A673 (cell line): ENCODE results near the gene AKR1C1. TPM values are rescaled to one million over a fixed set of nuclear protein-coding genes. Genes with fewer than 3 reads are reported as not detected.
"Not testable (repeated sequence)": the region's sequence is repeated elsewhere in the genome, so short reads cannot be mapped to it uniquely, and the experiment has no call there.

Experiments used
- BruUV-seq: library from RNA; stranded (reverse); fragments of 400-500 nt; replicated peaks from 2 replicates; lab custom pipeline; 2021; lab: Mats Ljungman, UMichigan
- CTCF ChIA-PET: fragments of 300-600 bp; sonication (Branson Sonifier 250); formaldehyde crosslinking; loops from one replicate; lab custom pipeline; 2022; ENCODE audit warnings: antibody characterized with exemption; lab: Charles Lee
- POLR2A ChIA-PET: fragments of 300-600 bp; sonication (Branson Sonifier 250); formaldehyde crosslinking; loops from one replicate; lab custom pipeline; 2022; ENCODE audit warnings: antibody characterized with exemption; ENCODE audit not compliant: low non-redundant PET; lab: Charles Lee
- DNase-seq: peaks from one replicate; pipeline ENCODE4 v3.0.0-alpha.2; 2015; ENCODE audit warnings: low spot score
- H3K27ac ChIP-seq: fragments of 200-600 bp; sonication (generic); 2 replicates; pipeline ENCODE4 v1.5.1; 2016; ENCODE audit warnings: mixed run types, low read depth, mild to moderate bottlenecking, mixed read lengths, antibody characterized with exemption, low read length; ENCODE audit not compliant: poor library complexity, severe bottlenecking
- H3K27me3 ChIP-seq: fragments of 200-600 bp; sonication (generic); replicated peaks from 2 replicates; pipeline ENCODE4 v1.6.1; 2017; ENCODE audit warnings: mixed run types, low read depth, mild to moderate bottlenecking, mixed read lengths, antibody characterized with exemption, low read length; ENCODE audit not compliant: insufficient read depth, poor library complexity
- H3K36me3 ChIP-seq: fragments of 200-600 bp; sonication (generic); 2 replicates; pipeline ENCODE4 v1.6.1; 2016; ENCODE audit warnings: mixed run types, mild to moderate bottlenecking, mixed read lengths, antibody characterized with exemption, low read length; ENCODE audit not compliant: insufficient read depth, poor library complexity, severe bottlenecking
- H3K4me1 ChIP-seq: fragments of 200-600 bp; sonication (generic); 2 replicates; pipeline ENCODE4 v1.6.1; 2017; ENCODE audit warnings: mixed run types, mild to moderate bottlenecking, mixed read lengths, antibody characterized with exemption, low read length; ENCODE audit not compliant: insufficient read depth, poor library complexity, severe bottlenecking
- H3K4me3 ChIP-seq: fragments of 200-600 bp; sonication (generic); 2 replicates; pipeline ENCODE4 v1.5.1; 2016; ENCODE audit warnings: low read depth, mixed run types, mild to moderate bottlenecking, mixed read lengths, low read length; ENCODE audit not compliant: poor library complexity, severe bottlenecking
- H3K9me3 ChIP-seq: fragments of 200-600 bp; sonication (generic); 2 replicates; pipeline ENCODE4 v1.6.1; 2016; ENCODE audit warnings: mixed run types, low read depth, mild to moderate bottlenecking, mixed read lengths, antibody characterized with exemption, low read length; ENCODE audit not compliant: poor library complexity, severe bottlenecking
- CTCF ChIP-seq: fragments of 300-800, 200-600 bp; sonication (generic); conservative IDR thresholded peaks from 2 replicates; pipeline ENCODE4 v1.5.1; 2017; ENCODE audit warnings: low read depth, mild to moderate bottlenecking, antibody characterized with exemption, low read length, moderate library complexity, mixed read lengths
- EZH2 ChIP-seq: fragments of 200-600 bp; sonication (generic); IDR thresholded peaks from 2 replicates; pipeline ENCODE4 v1.6.1; 2017; ENCODE audit warnings: borderline replicate concordance, low read depth, mild to moderate bottlenecking, mixed read lengths, antibody characterized with exemption, low read length; ENCODE audit not compliant: poor library complexity, severe bottlenecking
- intact Hi-C: fragments of 100-400 bp; cut with micrococcal nuclease; formaldehyde crosslinking; loops from one replicate; pipeline ENCODE4 v1.10.0; 2022; ENCODE audit not compliant: unreplicated experiment
- total RNA-seq: library from RNA; stranded (reverse); gene quantifications from 2 replicates; pipeline ENCODE4 v1.2.3, GENCODE V29; 2021

AKR1C1 gene
- total RNA-seq, 1 experiment from 2014 or later: 9.8 TPM

- DNase-seq, H3K9me3 ChIP-seq, H3K27me3 ChIP-seq, intact Hi-C loops, H3K4me3 ChIP-seq, H3K36me3 ChIP-seq, POLR2A ChIA-PET, BruUV-seq, CTCF ChIA-PET, H3K27ac ChIP-seq: not testable (repeated sequence)
- peaks cover 27% of the 10 kb centered on the region for H3K4me1 ChIP-seq
Measured at GRCh38 chr10:5021624-5022290, 58.5 kb downstream of the AKR1C1 start.

GRCh38 chr10:5023177-5023805 lies 60.1 kb downstream of the AKR1C1 start:
- intact Hi-C loops: no loop called here
- TF ChIP-seq CTCF (no peak), EZH2 (no peak)
- no peaks in the 10 kb centered on the region for H3K27me3 ChIP-seq
- POLR2A ChIA-PET: interaction anchor here (0.6 kb wide), 1 partner anchor 104 kb away, joined by 10 read pairs; no protein-coding TSS in a partner anchor
- CTCF ChIA-PET: no interaction called here
- H3K4me1 ChIP-seq: peaks cover 18% of the 10 kb centered on the region
- BruUV-seq: no TSS peak
- H3K9me3 ChIP-seq: peaks cover 9% of the 10 kb centered on the region
- no peaks in the 10 kb centered on the region for H3K36me3 ChIP-seq
- no peak overlapping the region for H3K4me3 ChIP-seq
- no peak for DNase-seq
- H3K27ac ChIP-seq: no peak overlapping the region

- H3K27me3 ChIP-seq, H3K36me3 ChIP-seq, intact Hi-C loops, H3K4me3 ChIP-seq, BruUV-seq, H3K27ac ChIP-seq, CTCF ChIA-PET, H3K4me1 ChIP-seq, DNase-seq, POLR2A ChIA-PET: not testable (repeated sequence)
- H3K9me3 ChIP-seq: peaks cover 22% of the 10 kb centered on the region
Measured at GRCh38 chr10:5025461-5025881, 62.3 kb downstream of the AKR1C1 start.

GRCh38 chr10:5030989-5031388 lies 67.8 kb downstream of the AKR1C1 start:
- CTCF ChIA-PET: no interaction called here
- Histone ChIP-seq H3K27ac (no peak overlapping the region), H3K4me1 (peaks cover 11% of the 10 kb centered on the region), H3K27me3 (no peaks in the 10 kb centered on the region), H3K9me3 (peaks cover 48% of the 10 kb centered on the region), H3K36me3 (peaks cover 4% of the 10 kb centered on the region), H3K4me3 (no peak overlapping the region)
- POLR2A ChIA-PET: no interaction called here
- BruUV-seq: no TSS peak
- intact Hi-C loops: no loop called here
- no peak for DNase-seq
- TF ChIP-seq EZH2 (no peak), CTCF (no peak)

GRCh38 chr10:5031588-5031987 lies 68.4 kb downstream of the AKR1C1 start:
- H3K27ac ChIP-seq, intact Hi-C loops, BruUV-seq, DNase-seq, H3K4me3 ChIP-seq, H3K36me3 ChIP-seq, POLR2A ChIA-PET, H3K27me3 ChIP-seq, CTCF ChIA-PET: not testable (repeated sequence)
- peaks cover 44% of the 10 kb centered on the region for H3K9me3 ChIP-seq
- H3K4me1 ChIP-seq: peaks cover 15% of the 10 kb centered on the region

- H3K27me3 ChIP-seq, H3K27ac ChIP-seq, intact Hi-C loops, CTCF ChIA-PET, BruUV-seq, H3K4me3 ChIP-seq, DNase-seq, H3K36me3 ChIP-seq: not testable (repeated sequence)
- Histone ChIP-seq H3K9me3 (peaks cover 39% of the 10 kb centered on the region), H3K4me1 (peaks cover 23% of the 10 kb centered on the region)
- POLR2A ChIA-PET: interaction anchor here (0.5 kb wide), 1 partner anchor 10 kb away, joined by 3 read pairs; no protein-coding TSS in a partner anchor
Measured at GRCh38 chr10:5032444-5032843, 69.2 kb downstream of the AKR1C1 start.
